ENCODE data around the gene ZBTB7B. TPM values are rescaled to one million over a fixed set of nuclear protein-coding genes. Genes with fewer than 3 reads are reported as not detected.

The ZBTB7B gene
- total RNA-seq, 2 donors from 2014 or later, result 35.3 to 66.3 TPM

- ATAC-seq (ENCODE audit: insufficient number of reproducible peaks, low FRiP score, low read depth) (no peak), DNase-seq (ENCODE audit: low spot score) (no peak)
- Histone ChIP-seq H3K4me1 (ENCODE audit: control insufficient read depth in 1 of 2, low read depth in 2 of 2) (peaks cover 0 to under 1% of the 10 kb centered on the region in 2 donors), H3K27me3 (replicated peaks; ENCODE audit: insufficient read depth) (no peaks in the 10 kb centered on the region), H3K27ac (no peak overlapping the region), H3K4me3 (no peak overlapping the region), H3K36me3 (peaks cover 17% of the 10 kb centered on the region), H3K9me3 (no peaks in the 10 kb centered on the region)
- TF ChIP-seq CTCF (IDR thresholded peaks at IDR 0.05), result no peak
Measured at GRCh38 chr1:154989195-154989860, 13.3 kb upstream of the ZBTB7B start.

DNA sequence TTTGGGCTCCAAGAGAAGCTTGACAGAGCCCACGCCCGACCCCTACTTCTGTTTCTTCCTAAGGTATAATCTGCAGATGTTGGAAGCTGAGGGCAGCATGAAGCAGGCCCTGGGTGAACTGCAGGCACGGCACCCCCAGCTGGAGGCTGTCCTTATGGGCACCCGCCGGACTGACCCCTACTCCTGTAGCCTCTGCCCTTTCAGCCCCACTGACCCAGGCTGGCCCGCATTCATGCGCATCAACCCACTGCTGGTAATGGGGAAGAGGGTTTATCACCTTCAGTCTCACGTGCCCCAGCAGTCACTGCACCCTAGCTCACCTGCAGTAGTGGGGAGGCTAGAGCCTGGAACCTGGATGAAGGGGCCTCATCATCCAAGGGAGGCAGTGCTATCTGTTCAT lies 12.3 kb upstream of the ZBTB7B start:
- TF ChIP-seq CTCF (IDR thresholded peaks at IDR 0.05), result no peak
- Histone ChIP-seq H3K4me3 (no peak overlapping the region), H3K27me3 (replicated peaks; ENCODE audit: insufficient read depth) (no peaks in the 10 kb centered on the region), H3K9me3 (no peaks in the 10 kb centered on the region), H3K27ac (no peak overlapping the region), H3K4me1 (ENCODE audit: control insufficient read depth in 1 of 2, low read depth in 2 of 2) (no peaks in the 10 kb centered on the region), H3K36me3 (peaks cover 17% of the 10 kb centered on the region)
- DNase-seq (ENCODE audit: low spot score) (no peak), ATAC-seq (ENCODE audit: insufficient number of reproducible peaks, low FRiP score, low read depth) (no peak)

GRCh38 chr1:154992721-154993571 lies 9.7 kb upstream of the ZBTB7B start:
- H3K27ac ChIP-seq, result no peak overlapping the region
- ATAC-seq (ENCODE audit: insufficient number of reproducible peaks, low FRiP score, low read depth) (no peak), DNase-seq (ENCODE audit: low spot score) (no peak)
- H3K27me3 ChIP-seq (replicated peaks; ENCODE audit: insufficient read depth), result no peaks in the 10 kb centered on the region
- no peaks in the 10 kb centered on the region for H3K9me3 ChIP-seq
- no peak for TF ChIP-seq CTCF (IDR thresholded peaks at IDR 0.05)
- H3K36me3 ChIP-seq, result peaks cover 10% of the 10 kb centered on the region
- no peaks in the 10 kb centered on the region for H3K4me1 ChIP-seq (ENCODE audit: control insufficient read depth in 1 of 2, low read depth in 2 of 2)
- no peak overlapping the region for H3K4me3 ChIP-seq

- Histone ChIP-seq H3K36me3 (peaks cover 6% of the 10 kb centered on the region), H3K27me3 (replicated peaks; ENCODE audit: insufficient read depth) (no peaks in the 10 kb centered on the region), H3K27ac (no peak within 1 kb of the TSS), H3K9me3 (no peaks in the 10 kb centered on the region), H3K4me3 (no peak within 1 kb of the TSS), H3K4me1 (ENCODE audit: control insufficient read depth in 1 of 2, low read depth in 2 of 2) (peaks cover 0 to 1% of the 10 kb centered on the region in 2 donors)
- no peak for TF ChIP-seq CTCF (IDR thresholded peaks at IDR 0.05)
- DNase-seq (ENCODE audit: low spot score) (no peak), ATAC-seq (ENCODE audit: insufficient number of reproducible peaks, low FRiP score, low read depth) (no peak)
Measured at GRCh38 chr1:154993572-154994268, 8.9 kb upstream of the ZBTB7B start, which contains the start of gene LENEP. TSS of gene LENEP (plus strand) at chr1:154993586. CDS start at chr1:154993608, 22 bp downstream.

GRCh38 chr1:154994269-154994587 lies 8.4 kb upstream of the ZBTB7B start:
- Histone ChIP-seq H3K9me3 (no peaks in the 10 kb centered on the region), H3K27ac (no peak overlapping the region), H3K4me1 (ENCODE audit: control insufficient read depth in 1 of 2, low read depth in 2 of 2) (peaks cover 3 to 6% of the 10 kb centered on the region in 2 donors), H3K4me3 (no peak overlapping the region), H3K36me3 (peaks cover 6% of the 10 kb centered on the region), H3K27me3 (replicated peaks; ENCODE audit: insufficient read depth) (no peaks in the 10 kb centered on the region)
- TF ChIP-seq CTCF (IDR thresholded peaks at IDR 0.05), result no peak
- no peak for ATAC-seq (ENCODE audit: insufficient number of reproducible peaks, low FRiP score, low read depth)
- DNase-seq (ENCODE audit: low spot score), result no peak
